ENCODE results near the gene FGF4. TPM values are rescaled to one million over a fixed set of nuclear protein-coding genes. Genes with fewer than 3 reads are reported as not detected.

Gene FGF4
- total and polyA plus RNA-seq, 11 donors: not detected

- H3K36me3 ChIP-seq: no peaks in the 10 kb centered on the region
- ATAC-seq: no peak
- no peak overlapping the region for H3K27ac ChIP-seq
- peaks cover 0 to 23% (median 5%) of the 10 kb centered on the region in 12 donors for H3K4me1 ChIP-seq
- H3K9me3 ChIP-seq: no peaks in the 10 kb centered on the region
- DNase-seq: no peak
- TF ChIP-seq CTCF (IDR thresholded peaks at IDR 0.05): no peak
- TF ChIP-seq POLR2A (IDR thresholded peaks at IDR 0.05): no peak
- H3K4me3 ChIP-seq: no peak overlapping the region
- intact Hi-C loops (cut with DNase I): loop anchor here in 1 of 10 donors (5.0 kb wide), 1 partner anchor 403 kb away; no protein-coding TSS in a partner anchor
- peaks cover 25 to 70% (median 47%) of the 10 kb centered on the region in 9 donors for H3K27me3 ChIP-seq
Observed at GRCh38 chr11:69814902-69815301, 39.8 kb upstream of the FGF4 start.

GRCh38 chr11:69814411-69814810 lies 39.3 kb upstream of the FGF4 start:
- TF ChIP-seq POLR2A (IDR thresholded peaks at IDR 0.05): no peak
- no peak for TF ChIP-seq CTCF (IDR thresholded peaks at IDR 0.05)
- 71 to 84% (median 77%) methylated on average over 4 to 7 of the region's 7 CpGs for WGBS, 4 donors
- no peak for ATAC-seq
- no peak overlapping the region for H3K27ac ChIP-seq
- H3K9me3 ChIP-seq: no peaks in the 10 kb centered on the region
- H3K4me3 ChIP-seq: no peak overlapping the region
- no peak for DNase-seq
- no peaks in the 10 kb centered on the region for H3K36me3 ChIP-seq
- intact Hi-C loops (cut with DNase I): no loop called here
- peaks cover 0 to 20% (median 5%) of the 10 kb centered on the region in 12 donors for H3K4me1 ChIP-seq
- H3K27me3 ChIP-seq: peaks cover 25 to 65% (median 42%) of the 10 kb centered on the region in 9 donors

GRCh38 chr11:69813839-69814238 lies 38.7 kb upstream of the FGF4 start:
- Histone ChIP-seq H3K4me1 (peaks cover 0 to 20% (median 5%) of the 10 kb centered on the region in 12 donors), H3K27ac (no peak overlapping the region), H3K4me3 (no peak overlapping the region), H3K27me3 (peaks cover 25 to 62% (median 36%) of the 10 kb centered on the region in 9 donors), H3K9me3 (no peaks in the 10 kb centered on the region), H3K36me3 (no peaks in the 10 kb centered on the region)
- WGBS, 4 donors: 78 to 89% (median 82%) methylated on average over 2 of the region's 2 CpGs
- no peak for DNase-seq
- TF ChIP-seq POLR2A (IDR thresholded peaks at IDR 0.05) (no peak), CTCF (IDR thresholded peaks at IDR 0.05) (no peak)
- ATAC-seq: no peak
- intact Hi-C loops (cut with DNase I): no loop called here

GRCh38 chr11:69812946-69813345 lies 37.8 kb upstream of the FGF4 start:
- Histone ChIP-seq H3K4me1 (peaks cover 0 to 11% (median 5%) of the 10 kb centered on the region in 12 donors), H3K36me3 (no peaks in the 10 kb centered on the region), H3K9me3 (no peaks in the 10 kb centered on the region), H3K4me3 (no peak overlapping the region), H3K27me3 (peaks cover 17 to 59% (median 27%) of the 10 kb centered on the region in 9 donors), H3K27ac (no peak overlapping the region)
- TF ChIP-seq POLR2A (IDR thresholded peaks at IDR 0.05) (no peak), CTCF (IDR thresholded peaks at IDR 0.05) (no peak)
- no peak for DNase-seq
- WGBS, 4 donors: 77 to 84% (median 81%) methylated on average over 5 to 10 of the region's 10 CpGs
- no peak for ATAC-seq
- intact Hi-C loops (cut with DNase I): no loop called here

Measured in heart left ventricle (tissue), 16 donors.